ENCODE data around the gene ZFP92. TPM values are rescaled to one million over a fixed set of nuclear protein-coding genes. Genes with fewer than 3 reads are reported as not detected.
"Not testable (repeated sequence)": the region's sequence is repeated elsewhere in the genome, so short reads cannot be mapped to it uniquely, and the experiment has no call there.

Gene ZFP92
- total RNA-seq, 6 donors from 2014 or later, result 2.7 to 5.1 (median 3.7) TPM

- H3K4me3 ChIP-seq, result no peak overlapping the region
- 79 to 80% methylated on average over 3 of the region's 3 CpGs for WGBS, 2 donors
- no peak overlapping the region for H3K27ac ChIP-seq
- H3K4me1 ChIP-seq, result no peaks in the 10 kb centered on the region
- ATAC-seq (ENCODE audit: low FRiP score in 2 of 2) (no peak), DNase-seq (no peak)
- H3K27me3 ChIP-seq, result no peaks in the 10 kb centered on the region
- H3K36me3 ChIP-seq, result no peaks in the 10 kb centered on the region
- no peak for TF ChIP-seq POLR2A (IDR thresholded peaks at IDR 0.05)
- no peak for TF ChIP-seq EP300 (IDR thresholded peaks at IDR 0.05)
- no peak for TF ChIP-seq POLR2AphosphoS5 (IDR thresholded peaks at IDR 0.05)
- no peak for TF ChIP-seq CTCF (IDR thresholded peaks at IDR 0.05)
- H3K9me3 ChIP-seq, result peaks cover 0 to 9% (median 0%) of the 10 kb centered on the region in 4 donors
These were observed 28.4 kb upstream of the ZFP92 start for GRCh38 chrX:153382563-153383482.

GRCh38 chrX:153384390-153384789 is 26.9 kb upstream of the ZFP92 start:
- no peaks in the 10 kb centered on the region for H3K27me3 ChIP-seq
- H3K36me3 ChIP-seq, result no peaks in the 10 kb centered on the region
- 82 to 93% methylated on average over 3 to 6 of the region's 6 CpGs for WGBS, 2 donors
- DNase-seq (no peak), ATAC-seq (ENCODE audit: low FRiP score in 2 of 2) (no peak)
- TF ChIP-seq EP300 (IDR thresholded peaks at IDR 0.05), result no peak
- no peak for TF ChIP-seq POLR2AphosphoS5 (IDR thresholded peaks at IDR 0.05)
- TF ChIP-seq CTCF (IDR thresholded peaks at IDR 0.05), result no peak
- TF ChIP-seq POLR2A (IDR thresholded peaks at IDR 0.05), result no peak
- no peaks in the 10 kb centered on the region for H3K9me3 ChIP-seq
- no peak overlapping the region for H3K4me3 ChIP-seq
- no peak overlapping the region for H3K27ac ChIP-seq
- no peaks in the 10 kb centered on the region for H3K4me1 ChIP-seq

DNA sequence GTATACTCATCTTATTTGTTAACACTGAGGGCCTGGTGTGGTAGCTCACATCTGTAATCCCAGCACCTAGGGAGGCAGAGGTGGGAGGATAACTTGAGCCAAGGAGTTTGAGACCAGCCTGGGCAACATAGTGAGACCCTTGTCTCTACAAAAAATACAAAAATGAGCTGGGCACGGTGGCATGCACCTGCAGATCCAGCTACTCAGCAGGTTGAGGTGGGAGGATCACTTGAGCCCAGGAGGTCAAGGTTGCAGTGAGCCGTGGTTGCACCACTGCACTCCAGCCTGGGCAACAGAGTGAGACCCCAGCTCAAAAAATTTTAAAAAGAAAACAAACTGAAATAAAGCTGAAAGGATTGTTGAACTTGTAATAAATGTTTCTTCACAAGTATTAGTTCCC is 26.3 kb upstream of the ZFP92 start:
- 75 to 76% methylated on average over 1 to 2 of the region's 2 CpGs for WGBS, 2 donors

DNA sequence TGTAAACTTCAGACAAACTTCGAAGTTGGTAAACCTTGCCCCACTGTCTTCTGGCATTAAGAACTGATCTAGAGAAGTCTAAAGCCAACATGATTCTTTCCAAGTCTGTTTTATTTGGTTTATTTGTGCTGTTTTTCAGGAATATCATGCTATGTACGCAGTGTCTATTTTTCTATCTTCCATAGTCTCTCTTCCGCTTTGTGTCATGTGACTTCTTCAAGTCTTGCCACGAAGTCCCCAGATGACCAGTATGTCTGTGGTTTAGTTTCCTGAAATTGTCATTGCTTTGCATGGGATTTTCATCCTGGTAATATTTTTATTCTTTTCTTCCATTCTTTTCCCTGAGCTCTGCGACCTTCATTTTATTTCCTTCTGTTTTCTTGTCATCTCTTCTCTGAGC is 25.2 kb upstream of the ZFP92 start:
- Histone ChIP-seq H3K4me1 (no peaks in the 10 kb centered on the region), H3K36me3 (no peaks in the 10 kb centered on the region), H3K9me3 (no peaks in the 10 kb centered on the region), H3K27me3 (no peaks in the 10 kb centered on the region), H3K27ac (no peak overlapping the region), H3K4me3 (no peak overlapping the region)
- no peak for DNase-seq
- ATAC-seq (ENCODE audit: low FRiP score in 2 of 2), result no peak
- WGBS, 2 donors, result 73 to 74% methylated on average over 5 of the region's 5 CpGs
- no peak for TF ChIP-seq POLR2A (IDR thresholded peaks at IDR 0.05)
- TF ChIP-seq CTCF (IDR thresholded peaks at IDR 0.05), result no peak
- TF ChIP-seq EP300 (IDR thresholded peaks at IDR 0.05), result no peak
- TF ChIP-seq POLR2AphosphoS5 (IDR thresholded peaks at IDR 0.05), result no peak

More for the DNA sequence above, 26.3 kb upstream of the ZFP92 start:
- H3K36me3 ChIP-seq; H3K4me1 ChIP-seq; H3K4me3 ChIP-seq; H3K27me3 ChIP-seq; ATAC-seq (ENCODE audit: low FRiP score in 2 of 2); H3K27ac ChIP-seq; DNase-seq; H3K9me3 ChIP-seq: not testable (repeated sequence)

- 70% methylated on average over 5 of the region's 5 CpGs; no CpG with 5 or more reads in 1 of the 2 donors for WGBS, 2 donors
- H3K9me3 ChIP-seq, result no peaks in the 10 kb centered on the region
- H3K27me3 ChIP-seq, result no peaks in the 10 kb centered on the region
- no peak overlapping the region for H3K27ac ChIP-seq
- H3K4me3 ChIP-seq, result no peak overlapping the region
- ATAC-seq (ENCODE audit: low FRiP score in 2 of 2) (no peak), DNase-seq (no peak)
- TF ChIP-seq CTCF (IDR thresholded peaks at IDR 0.05) (no peak), POLR2A (IDR thresholded peaks at IDR 0.05) (no peak), EP300 (IDR thresholded peaks at IDR 0.05) (no peak), POLR2AphosphoS5 (IDR thresholded peaks at IDR 0.05) (no peak)
- no peaks in the 10 kb centered on the region for H3K4me1 ChIP-seq
- no peaks in the 10 kb centered on the region for H3K36me3 ChIP-seq
These were observed 23.9 kb upstream of the ZFP92 start for GRCh38 chrX:153387345-153387744.

All from upper lobe of left lung (tissue), 6 donors.